IMR-90 (cell line): ENCODE results near the gene SMYD4. TPM values are rescaled to one million over a fixed set of nuclear protein-coding genes. Genes with fewer than 3 reads are reported as not detected.

Source experiments
- ATAC-seq: fragments of 200-7000 bp; cut with Tn5 transposase; 2 replicates; pipeline ENCODE4 v1.9.1; 2020; ENCODE audit warnings: low read depth, mild to moderate bottlenecking, moderate library complexity
- BruUV-seq: library from RNA; stranded (reverse); fragments of 400-500 nt; replicated peaks from 2 replicates; lab custom pipeline; 2021; lab: Mats Ljungman, UMichigan
- CTCF ChIA-PET: fragments of 300-600 bp; formaldehyde crosslinking; extraction: SDS; loops from one replicate; lab custom pipeline; 2021; ENCODE audit warnings: antibody characterized with exemption; lab: Yijun Ruan, JAX
- POLR2A ChIA-PET: fragments of 300-600 bp; sonication (Branson Sonifier 250); formaldehyde crosslinking; loops from one replicate; lab custom pipeline; 2022; ENCODE audit warnings: antibody characterized with exemption; ENCODE audit not compliant: unreplicated experiment; lab: Charles Lee
- DNase-seq: peaks from one replicate; pipeline ENCODE4 v3.0.0; 2013
- H2AFZ ChIP-seq: replicated peaks from 2 replicates; pipeline ENCODE3; 2013; ENCODE audit warnings: low read length, mild to moderate bottlenecking; ENCODE audit not compliant: poor library complexity
- H2AK5ac ChIP-seq: 2 replicates; pipeline ENCODE4 v1.6.1; 2013; ENCODE audit warnings: low read depth, low read length, inconsistent platforms
- H2AK9ac ChIP-seq: replicated peaks from 2 replicates; pipeline ENCODE3; 2013; ENCODE audit warnings: mild to moderate bottlenecking, low read depth, low read length, moderate library complexity; ENCODE audit not compliant: poor library complexity
- H2BK120ac ChIP-seq: 2 replicates; pipeline ENCODE4 v1.6.1; 2013; ENCODE audit warnings: low read depth, low read length, inconsistent platforms
- H2BK15ac ChIP-seq: 3 replicates; pipeline ENCODE4 v1.6.1; 2013; ENCODE audit warnings: low read depth, low read length, inconsistent platforms
- H2BK20ac ChIP-seq: 2 replicates; pipeline ENCODE4 v1.6.1; 2013; ENCODE audit warnings: low read depth, mild to moderate bottlenecking, inconsistent platforms, low read length, moderate library complexity
- H2BK5ac ChIP-seq: 2 replicates; pipeline ENCODE4 v1.6.1; 2013; ENCODE audit warnings: mild to moderate bottlenecking, low read depth, low read length, inconsistent platforms; ENCODE audit not compliant: poor library complexity, severe bottlenecking
- H3K14ac ChIP-seq: replicated peaks from 2 replicates; pipeline ENCODE4 v1.6.1; 2013; ENCODE audit warnings: low read depth, low read length, inconsistent platforms
- H3K18ac ChIP-seq: 2 replicates; pipeline ENCODE4 v1.6.1; 2013; ENCODE audit warnings: low read depth, low read length, control low read depth
- H3K23ac ChIP-seq: 2 replicates; pipeline ENCODE4 v1.6.1; 2013; ENCODE audit warnings: low read depth, low read length, inconsistent platforms
- H3K27ac ChIP-seq: 2 replicates; pipeline ENCODE4 v1.5.1; 2013; ENCODE audit warnings: mild to moderate bottlenecking, control low read depth, low read length; ENCODE audit not compliant: insufficient read depth
- H3K27me3 ChIP-seq: 2 replicates; pipeline ENCODE4 v1.6.1; 2013; ENCODE audit warnings: low read length; ENCODE audit not compliant: control insufficient read depth, insufficient read depth
- H3K36me3 ChIP-seq: 2 replicates; pipeline ENCODE4 v1.6.1; 2013; ENCODE audit warnings: low read length, mixed read lengths; ENCODE audit not compliant: control insufficient read depth, insufficient read depth
- H3K4ac ChIP-seq: 2 replicates; pipeline ENCODE4 v1.6.1; 2013; ENCODE audit warnings: low read depth, low read length, inconsistent platforms
- H3K4me1 ChIP-seq: 2 replicates; pipeline ENCODE4 v1.6.1; 2013; ENCODE audit warnings: low read length, mixed read lengths; ENCODE audit not compliant: control insufficient read depth, insufficient read depth
- H3K4me2 ChIP-seq: 2 replicates; pipeline ENCODE4 v1.6.1; 2013; ENCODE audit warnings: low read depth, mild to moderate bottlenecking, control low read depth, low read length, moderate library complexity
- H3K4me3 ChIP-seq: 2 replicates; pipeline ENCODE4 v1.5.1; 2013; ENCODE audit warnings: low read depth, mild to moderate bottlenecking, control low read depth, low read length, moderate library complexity; ENCODE audit not compliant: insufficient read depth
- H3K56ac ChIP-seq: 2 replicates; pipeline ENCODE4 v1.6.1; 2013; ENCODE audit warnings: low read length, inconsistent platforms; ENCODE audit not compliant: insufficient read depth; ENCODE audit errors: extremely low read depth
- H3K79me1 ChIP-seq, 2 experiments: 2 replicates each; pipeline ENCODE4 v1.6.1; 2013; ENCODE audit warnings: low read length in 2 of 2, inconsistent platforms in 1 of 2, low read depth in 1 of 2
- H3K9ac ChIP-seq: 2 replicates; pipeline ENCODE4 v1.6.1; 2013; ENCODE audit warnings: low read depth, low read length, control low read depth
- H3K9me1 ChIP-seq: 2 replicates; pipeline ENCODE4 v1.6.1; 2013; ENCODE audit warnings: low read length, inconsistent platforms; ENCODE audit not compliant: insufficient read depth
- H3K9me3 ChIP-seq: 2 replicates; pipeline ENCODE4 v1.6.1; 2013; ENCODE audit warnings: low read length; ENCODE audit not compliant: control insufficient read depth, insufficient read depth
- H4K20me1 ChIP-seq: 2 replicates; pipeline ENCODE4 v1.6.1; 2013; ENCODE audit warnings: low read length, inconsistent platforms; ENCODE audit not compliant: insufficient read depth
- H4K5ac ChIP-seq: 2 replicates; pipeline ENCODE4 v1.6.1; 2013; ENCODE audit warnings: mild to moderate bottlenecking, low read depth, low read length, control low read depth
- H4K8ac ChIP-seq, 2 experiments: 2 replicates each; pipeline ENCODE4 v1.6.1; 2013; ENCODE audit warnings: low read depth in 2 of 2, low read length in 2 of 2, control low read depth in 1 of 2, inconsistent platforms in 1 of 2
- H4K91ac ChIP-seq: 2 replicates; pipeline ENCODE4 v1.6.1; 2013; ENCODE audit warnings: low read depth, low read length, inconsistent platforms; ENCODE audit not compliant: insufficient read depth
- CEBPB ChIP-seq: IDR thresholded peaks from 2 replicates; pipeline ENCODE4 v1.6.1; 2012; ENCODE audit warnings: low read depth, low read length, improper control_type of control experiment
- CHD1 ChIP-seq: IDR thresholded peaks from 2 replicates; pipeline ENCODE4 v1.6.1; 2012; ENCODE audit warnings: low read depth, low read length, improper control_type of control experiment
- FOS ChIP-seq: fragments of 150-350 bp; IDR thresholded peaks from 2 replicates; pipeline ENCODE4 v1.6.1; 2016; ENCODE audit warnings: low read depth, low read length
- MAFK ChIP-seq: IDR thresholded peaks from 2 replicates; pipeline ENCODE4 v1.6.1; 2012; ENCODE audit warnings: low read depth, low read length, improper control_type of control experiment
- MAZ ChIP-seq: IDR thresholded peaks from 2 replicates; pipeline ENCODE4 v1.6.1; 2012; ENCODE audit warnings: low read depth, mild to moderate bottlenecking, low read length, improper control_type of control experiment, moderate library complexity, borderline replicate concordance
- MXI1 ChIP-seq: IDR thresholded peaks from 2 replicates; pipeline ENCODE4 v1.6.1; 2012; ENCODE audit warnings: low read depth, mild to moderate bottlenecking, low read length, moderate library complexity, borderline replicate concordance
- NFE2L2 ChIP-seq: fragments of 150-350 bp; IDR thresholded peaks from 2 replicates; pipeline ENCODE4 v1.6.1; 2016; ENCODE audit warnings: low read depth, mild to moderate bottlenecking, low read length
- POLR2A ChIP-seq: IDR thresholded peaks from 2 replicates; pipeline ENCODE4 v1.6.1; 2012; ENCODE audit warnings: mild to moderate bottlenecking, low read depth, low read length
- RFX5 ChIP-seq: IDR thresholded peaks from 2 replicates; pipeline ENCODE4 v1.8.0; 2012; ENCODE audit warnings: low read depth, mild to moderate bottlenecking, low read length, moderate library complexity
- SMC3 ChIP-seq: fragments of 150-350 bp; IDR thresholded peaks from 2 replicates; pipeline ENCODE4 v1.6.1; 2016; ENCODE audit warnings: low read depth, mild to moderate bottlenecking, antibody characterized with exemption, low read length, moderate library complexity
- WGBS, 2 experiments: methylation state at CpG; one replicate each; pipeline versions ENCODE4 v1.1.5 to v1.1.7; 2013; ENCODE audit warnings: missing lambda C conversion rate in 2 of 2; ENCODE audit not compliant: insufficient read length in 1 of 2; ENCODE audit errors: extremely low coverage in 2 of 2; 5-methylcytosine and 5-hydroxymethylcytosine counted together
- dilution Hi-C: fragments of 300-500 bp; cut with HindIII; formaldehyde crosslinking; loops from one replicate; pipeline ENCODE4 v1.14.3; 2018; ENCODE audit warnings: low sequenced_read_pairs; ENCODE audit not compliant: unreplicated experiment
- in situ Hi-C: fragments of 300-500 bp; cut with MboI; formaldehyde crosslinking; loops from 3 replicates; pipeline ENCODE4 v1.14.3; 2019; ENCODE audit warnings: low sequenced_read_pairs, inconsistent platforms, mixed read lengths
- intact Hi-C: fragments of 100-400 bp; cut with micrococcal nuclease; formaldehyde crosslinking; loops from 2 replicates; pipeline ENCODE4 v1.10.0; 2022
- polyA plus RNA-seq, 3 experiments: library from polyadenylated mRNA; depleted of rRNA; stranded (reverse); fragments of >200 nt; gene quantifications; 2 replicates each; pipeline ENCODE4 v1.2.3, GENCODE V29; 2012; ENCODE audit warnings: low replicate concordance in 1 of 3
- total RNA-seq: library from RNA; depleted of rRNA; stranded (reverse); fragments of >200 nt; gene quantifications from 2 replicates; pipeline ENCODE4 v1.2.3, GENCODE V29; 2012

SMYD4 gene
- total and polyA plus RNA-seq, 2 of the 4 experiments (the other 2 are of a cell fraction): 5.3 to 7.2 TPM

- Histone ChIP-seq H2AK5ac (no peak overlapping the region), H2BK15ac (no peak overlapping the region), H2AFZ (no peak overlapping the region), H4K91ac (no peak overlapping the region), H3K27me3 (no peaks in the 10 kb centered on the region), H3K36me3 (peaks cover 26% of the 10 kb centered on the region), H3K4ac (no peak overlapping the region), H3K9ac (no peak overlapping the region), H3K9me3 (no peaks in the 10 kb centered on the region), H3K23ac (no peak overlapping the region), H2BK120ac (no peak overlapping the region), H4K5ac (no peak overlapping the region), H4K20me1 (no peaks in the 10 kb centered on the region), H2BK5ac (no peak overlapping the region), H3K79me1 (peaks cover 0 to 17% of the 10 kb centered on the region in 2 experiments; a peak in 2 of 4 replicates), H3K56ac (no peak overlapping the region), H3K14ac (no peak overlapping the region), H3K4me3 (no peak overlapping the region), H3K18ac (no peak overlapping the region), H3K9me1 (peaks cover 3% of the 10 kb centered on the region; the same call in 1 of the 2 replicates), H3K4me1 (0 out of 2 replicates have a peak, but pooled peaks cover 1% of the 10 kb centered on the region), H4K8ac (no peak overlapping the region), H2BK20ac (no peak overlapping the region), H2AK9ac (no peak overlapping the region), H3K4me2 (no peak overlapping the region), H3K27ac (no peak overlapping the region)
- intact Hi-C loops: no loop called here
- ChIA-PET POLR2A (no interaction called here), CTCF (no interaction called here)
- in situ Hi-C loops: no loop called here
- TF ChIP-seq NFE2L2 (no peak), CHD1 (no peak), POLR2A (no peak), MAZ (no peak), FOS (no peak), CEBPB (no peak), MAFK (no peak), RFX5 (no peak), MXI1 (no peak), SMC3 (no peak)
- dilution Hi-C loops: no loop called here
- BruUV-seq: no TSS peak
- no peak for ATAC-seq
- no peak for DNase-seq
- WGBS, 2 experiments: no CpG with 5 or more reads among the region's 4 CpGs
Measured at GRCh38 chr17:1800712-1801111, 29.0 kb downstream of the SMYD4 start.
